Sigmoid colon (tissue), 4 donors: Measurements from ENCODE around the gene SLC48A1.

Experiments used
- CTCF ChIP-seq, 4 experiments: fragments of 450-650 bp in 3 of 4; fragments of 200-600 bp in 1 of 4; IDR thresholded peaks; one replicate each; pipeline ENCODE4 v1.5.1; 2016 to 2019; ENCODE audit warnings: antibody characterized with exemption in 4 of 4, mild to moderate bottlenecking in 3 of 4, moderate library complexity in 2 of 4
- POLR2A ChIP-seq, 2 donors: fragments of 450-650 bp; IDR thresholded peaks; one replicate each; pipeline ENCODE4 v1.6.1; 2016; ENCODE audit warnings: antibody characterized with exemption in 2 of 2, mild to moderate bottlenecking in 2 of 2, moderate library complexity in 2 of 2
- POLR2AphosphoS5 ChIP-seq, 4 donors: sonication (generic); formaldehyde crosslinking; IDR thresholded peaks; one replicate each; pipeline ENCODE4 v1.6.1; 2017; ENCODE audit warnings: antibody characterized with exemption in 4 of 4

GRCh38 chr12:47798382-47798948 is 25.4 kb downstream of the SLC48A1 start:
- no peak for TF ChIP-seq CTCF (IDR thresholded peaks at IDR 0.05)
- no peak for TF ChIP-seq POLR2A (IDR thresholded peaks at IDR 0.05)
- TF ChIP-seq POLR2AphosphoS5 (IDR thresholded peaks at IDR 0.05): no peak
